OCI-LY3 (cell line): ENCODE data around the gene SRRM4.

Experiments
- EZH2phosphoT487 ChIP-seq: fragments of 200-600 bp; shearing (Covaris generic); IDR thresholded peaks from 2 replicates; pipeline ENCODE4 v1.6.1; 2018; ENCODE audit warnings: antibody characterized with exemption, mixed run types, low read depth
- TF ChIP-seq, protein P1 (sequence below): fragments of 200-600, 300-600 bp; sonication (generic); IDR thresholded peaks from 2 replicates; pipeline ENCODE4 v1.5.1; 2014; ENCODE audit warnings: antibody characterized with exemption, low read length, low read depth

DNA sequence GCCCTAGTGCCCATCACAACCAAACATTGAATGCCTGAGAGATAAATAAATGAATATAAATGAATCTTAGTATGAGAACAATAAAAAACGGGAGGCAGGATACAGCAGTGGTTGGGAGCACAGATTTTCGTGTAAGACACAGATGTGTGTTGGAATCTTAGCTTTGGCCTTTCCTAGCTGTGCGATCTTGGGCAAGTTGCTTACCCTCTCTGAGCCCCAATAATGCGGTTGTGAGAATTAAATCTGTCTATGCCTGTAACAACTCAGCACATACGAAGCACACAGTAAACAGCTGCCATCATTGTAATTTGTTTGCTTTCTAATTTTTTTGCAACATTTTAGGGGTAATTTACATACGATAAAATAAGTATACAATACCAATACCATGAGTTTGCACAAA, 89.8 kb downstream of the SRRM4 start:
- TF ChIP-seq, protein P1, sequence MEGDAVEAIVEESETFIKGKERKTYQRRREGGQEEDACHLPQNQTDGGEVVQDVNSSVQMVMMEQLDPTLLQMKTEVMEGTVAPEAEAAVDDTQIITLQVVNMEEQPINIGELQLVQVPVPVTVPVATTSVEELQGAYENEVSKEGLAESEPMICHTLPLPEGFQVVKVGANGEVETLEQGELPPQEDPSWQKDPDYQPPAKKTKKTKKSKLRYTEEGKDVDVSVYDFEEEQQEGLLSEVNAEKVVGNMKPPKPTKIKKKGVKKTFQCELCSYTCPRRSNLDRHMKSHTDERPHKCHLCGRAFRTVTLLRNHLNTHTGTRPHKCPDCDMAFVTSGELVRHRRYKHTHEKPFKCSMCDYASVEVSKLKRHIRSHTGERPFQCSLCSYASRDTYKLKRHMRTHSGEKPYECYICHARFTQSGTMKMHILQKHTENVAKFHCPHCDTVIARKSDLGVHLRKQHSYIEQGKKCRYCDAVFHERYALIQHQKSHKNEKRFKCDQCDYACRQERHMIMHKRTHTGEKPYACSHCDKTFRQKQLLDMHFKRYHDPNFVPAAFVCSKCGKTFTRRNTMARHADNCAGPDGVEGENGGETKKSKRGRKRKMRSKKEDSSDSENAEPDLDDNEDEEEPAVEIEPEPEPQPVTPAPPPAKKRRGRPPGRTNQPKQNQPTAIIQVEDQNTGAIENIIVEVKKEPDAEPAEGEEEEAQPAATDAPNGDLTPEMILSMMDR: no peak
- no peak for TF ChIP-seq EZH2phosphoT487
